Measurements from ENCODE around the gene STYXL1. TPM values are rescaled to one million over a fixed set of nuclear protein-coding genes. Genes with fewer than 3 reads are reported as not detected.
"Not testable (repeated sequence)": the region's sequence is repeated elsewhere in the genome, so short reads cannot be mapped to it uniquely, and the experiment has no call there.

The STYXL1 gene
- total RNA-seq, 1 donor from 2014 or later, result 71.7 TPM

DNA sequence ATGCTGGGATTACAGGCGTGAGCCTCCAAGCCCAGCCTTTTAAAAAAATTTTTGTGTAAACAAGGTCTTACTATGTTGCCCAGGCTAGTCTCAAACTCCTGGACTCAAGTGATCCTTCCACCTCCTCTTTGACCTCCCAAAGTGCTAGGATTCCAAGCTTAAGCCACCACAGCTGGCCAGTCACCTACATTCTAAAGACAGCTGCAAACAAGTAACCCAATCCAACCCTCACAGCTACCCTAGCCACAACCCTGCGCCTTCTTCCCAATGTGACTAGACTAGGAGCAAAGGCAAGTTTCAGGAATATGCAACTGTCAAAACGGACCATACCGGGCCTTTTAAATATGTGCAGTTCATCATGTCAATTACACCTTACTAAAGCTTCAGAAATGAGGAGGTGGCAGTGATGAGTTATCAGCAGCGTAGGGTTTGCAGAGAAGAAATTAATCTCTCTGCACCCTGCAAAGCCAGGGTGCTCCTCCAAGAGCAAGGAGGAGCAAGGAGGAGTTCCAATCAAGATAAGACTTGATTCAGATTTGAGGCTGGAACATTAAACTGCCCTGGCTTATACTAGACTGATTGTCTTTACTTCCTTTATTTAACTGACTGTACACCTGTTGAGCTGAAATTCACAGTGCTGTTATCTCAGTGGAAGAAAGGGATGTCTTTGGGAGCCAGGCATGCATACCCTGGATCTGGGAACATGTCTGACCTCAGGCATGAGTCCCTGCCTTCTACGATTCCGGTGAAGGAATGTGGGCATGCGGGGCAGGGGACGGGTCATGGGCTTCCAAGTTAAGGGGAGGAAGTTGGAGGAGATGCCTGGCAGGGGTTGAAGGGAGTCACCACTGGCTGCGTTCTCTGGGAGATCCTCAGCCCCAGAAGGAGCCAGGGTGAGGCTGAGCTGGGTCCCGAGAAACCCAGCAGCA, 37.9 kb downstream of the STYXL1 start:
- no peak overlapping the region for H3K4me3 ChIP-seq (ENCODE audit: low read depth, low read length)
- no peaks in the 10 kb centered on the region for H3K36me3 ChIP-seq (ENCODE audit: control insufficient read depth, insufficient read depth, low read length)
- H3K27me3 ChIP-seq (ENCODE audit: control insufficient read depth, insufficient read depth, low read length), result no peaks in the 10 kb centered on the region
- DNase-seq (ENCODE audit: low read depth), result no peak
- TF ChIP-seq, protein P1, sequence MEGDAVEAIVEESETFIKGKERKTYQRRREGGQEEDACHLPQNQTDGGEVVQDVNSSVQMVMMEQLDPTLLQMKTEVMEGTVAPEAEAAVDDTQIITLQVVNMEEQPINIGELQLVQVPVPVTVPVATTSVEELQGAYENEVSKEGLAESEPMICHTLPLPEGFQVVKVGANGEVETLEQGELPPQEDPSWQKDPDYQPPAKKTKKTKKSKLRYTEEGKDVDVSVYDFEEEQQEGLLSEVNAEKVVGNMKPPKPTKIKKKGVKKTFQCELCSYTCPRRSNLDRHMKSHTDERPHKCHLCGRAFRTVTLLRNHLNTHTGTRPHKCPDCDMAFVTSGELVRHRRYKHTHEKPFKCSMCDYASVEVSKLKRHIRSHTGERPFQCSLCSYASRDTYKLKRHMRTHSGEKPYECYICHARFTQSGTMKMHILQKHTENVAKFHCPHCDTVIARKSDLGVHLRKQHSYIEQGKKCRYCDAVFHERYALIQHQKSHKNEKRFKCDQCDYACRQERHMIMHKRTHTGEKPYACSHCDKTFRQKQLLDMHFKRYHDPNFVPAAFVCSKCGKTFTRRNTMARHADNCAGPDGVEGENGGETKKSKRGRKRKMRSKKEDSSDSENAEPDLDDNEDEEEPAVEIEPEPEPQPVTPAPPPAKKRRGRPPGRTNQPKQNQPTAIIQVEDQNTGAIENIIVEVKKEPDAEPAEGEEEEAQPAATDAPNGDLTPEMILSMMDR (IDR thresholded peaks at IDR 0.05; ENCODE audit: insufficient read depth, low read length, poor library complexity, severe bottlenecking), result no peak

DNA sequence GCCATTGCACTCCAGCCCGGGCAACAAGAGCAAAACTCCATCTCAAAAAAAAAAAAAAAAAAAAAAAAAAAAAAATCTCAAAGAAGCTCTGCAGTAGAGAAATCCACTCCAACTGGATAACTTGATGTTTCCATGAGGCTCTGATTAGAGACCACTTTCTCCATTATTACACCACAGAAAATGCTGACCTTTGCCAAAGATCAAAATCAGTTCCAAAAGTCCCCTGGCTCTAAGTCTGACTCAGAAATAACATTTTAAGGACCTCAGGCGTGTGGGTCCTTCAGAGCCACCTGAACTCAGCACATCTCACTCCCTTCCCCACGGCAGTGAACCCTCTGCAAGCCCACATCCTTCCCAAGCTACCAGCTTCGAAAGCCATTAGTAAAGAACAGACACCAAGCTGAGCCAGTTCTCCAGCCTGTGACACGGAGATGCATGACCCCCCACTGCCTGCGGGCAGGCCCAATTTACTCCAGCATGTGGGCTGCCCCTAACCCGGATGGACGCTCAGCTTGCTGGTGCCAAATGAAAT, 39.6 kb downstream of the STYXL1 start:
- Histone ChIP-seq H3K27me3 (ENCODE audit: control insufficient read depth, insufficient read depth, low read length) (no peaks in the 10 kb centered on the region), H3K36me3 (ENCODE audit: control insufficient read depth, insufficient read depth, low read length) (no peaks in the 10 kb centered on the region), H3K4me3 (ENCODE audit: low read depth, low read length) (no peak overlapping the region)
- no peak for DNase-seq (ENCODE audit: low read depth)
- TF ChIP-seq, protein P1 (IDR thresholded peaks at IDR 0.05; ENCODE audit: insufficient read depth, low read length, poor library complexity, severe bottlenecking), result no peak

DNA sequence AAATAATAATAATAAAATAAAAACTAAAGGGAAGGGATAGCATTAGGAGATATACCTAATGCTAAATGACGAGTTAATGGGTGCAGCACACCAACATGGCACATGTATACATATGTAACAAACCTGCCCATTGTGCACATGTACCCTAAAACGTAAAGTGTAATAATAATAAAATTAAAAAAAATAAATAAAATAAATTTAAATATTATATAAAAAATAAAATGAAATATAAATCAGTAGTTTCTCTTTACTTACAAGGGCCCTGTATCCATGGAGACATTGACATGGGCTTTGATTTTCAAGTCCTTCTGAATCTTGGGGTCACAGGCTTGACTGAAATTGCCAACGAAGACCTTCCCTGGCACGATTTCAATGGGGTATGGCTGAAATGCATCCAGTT, 42.8 kb downstream of the STYXL1 start:
- not testable (repeated sequence) for H3K4me3 ChIP-seq (ENCODE audit: low read depth, low read length); H3K27me3 ChIP-seq (ENCODE audit: control insufficient read depth, insufficient read depth, low read length); DNase-seq (ENCODE audit: low read depth); H3K36me3 ChIP-seq (ENCODE audit: control insufficient read depth, insufficient read depth, low read length)

DNA sequence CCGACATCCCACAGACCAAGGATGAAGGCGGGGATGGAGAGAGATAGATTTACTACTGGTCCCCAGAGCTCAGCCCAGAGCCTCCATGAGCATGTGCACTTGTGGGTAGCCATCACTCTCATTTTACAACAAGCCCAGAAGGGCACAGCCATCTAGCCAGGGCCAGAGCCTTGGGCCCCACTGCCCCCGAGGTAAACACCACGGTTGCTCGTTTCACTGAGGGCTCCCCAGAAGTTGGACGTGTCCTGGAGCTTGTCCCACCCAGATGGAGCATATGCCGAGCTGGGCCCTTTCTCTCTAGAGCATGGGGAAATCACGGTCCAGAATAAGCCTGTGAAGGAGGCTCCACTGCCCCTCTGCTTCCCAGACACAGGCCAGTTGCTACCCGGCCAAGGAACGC, 44.4 kb downstream of the STYXL1 start:
- no peak for DNase-seq (ENCODE audit: low read depth)
- Histone ChIP-seq H3K4me3 (ENCODE audit: low read depth, low read length) (no peak overlapping the region), H3K27me3 (ENCODE audit: control insufficient read depth, insufficient read depth, low read length) (no peaks in the 10 kb centered on the region), H3K36me3 (ENCODE audit: control insufficient read depth, insufficient read depth, low read length) (peaks cover 2% of the 10 kb centered on the region)
- TF ChIP-seq, protein P1 (IDR thresholded peaks at IDR 0.05; ENCODE audit: insufficient read depth, low read length, poor library complexity, severe bottlenecking), result no peak

DNA sequence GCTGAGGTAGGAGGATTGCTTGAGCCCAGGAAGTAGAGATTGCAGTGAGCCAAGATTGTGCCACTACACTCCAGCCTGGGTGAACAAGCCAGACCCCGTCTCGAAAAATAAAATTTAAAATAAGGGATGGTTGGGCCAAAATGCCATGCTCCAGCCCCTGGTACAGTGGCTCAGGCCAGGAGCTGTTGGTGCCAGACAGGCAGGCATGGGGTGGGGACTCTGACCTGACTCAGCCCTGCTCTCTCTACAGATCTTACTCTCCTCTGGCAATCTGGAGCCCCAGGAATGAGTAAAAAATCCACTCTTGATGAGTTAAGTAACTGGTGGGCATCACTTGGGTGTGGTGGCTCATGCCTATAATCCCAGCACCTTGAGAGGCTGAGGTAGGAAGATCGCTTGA, 45.0 kb downstream of the STYXL1 start:
- no peak for DNase-seq (ENCODE audit: low read depth)
- TF ChIP-seq, protein P1 (IDR thresholded peaks at IDR 0.05; ENCODE audit: insufficient read depth, low read length, poor library complexity, severe bottlenecking), result no peak
- Histone ChIP-seq H3K27me3 (ENCODE audit: control insufficient read depth, insufficient read depth, low read length) (no peaks in the 10 kb centered on the region), H3K36me3 (ENCODE audit: control insufficient read depth, insufficient read depth, low read length) (peaks cover 2% of the 10 kb centered on the region), H3K4me3 (ENCODE audit: low read depth, low read length) (no peak overlapping the region)

DNA sequence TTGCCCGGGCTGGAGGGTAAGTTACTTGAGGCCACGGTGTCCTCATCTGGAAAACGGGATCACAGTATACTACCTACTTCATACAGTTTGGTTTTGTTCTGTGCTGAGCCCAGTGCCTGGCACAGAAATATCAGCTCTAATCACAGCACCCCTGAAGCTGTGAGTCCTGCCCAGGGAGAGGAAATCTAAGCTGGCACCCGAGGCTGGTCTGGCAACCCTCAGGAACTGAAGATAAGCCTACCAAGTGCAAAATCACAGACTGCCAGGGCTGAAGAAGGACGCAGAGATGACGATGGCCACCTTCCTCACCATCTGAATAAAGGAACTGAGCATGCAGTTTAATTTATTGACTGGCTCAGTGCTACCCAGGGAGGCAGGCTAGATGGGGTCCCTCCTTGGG, 45.7 kb downstream of the STYXL1 start:
- Histone ChIP-seq H3K36me3 (ENCODE audit: control insufficient read depth, insufficient read depth, low read length) (peaks cover 2% of the 10 kb centered on the region), H3K4me3 (ENCODE audit: low read depth, low read length) (no peak overlapping the region), H3K27me3 (ENCODE audit: control insufficient read depth, insufficient read depth, low read length) (no peaks in the 10 kb centered on the region)
- no peak for DNase-seq (ENCODE audit: low read depth)
- TF ChIP-seq, protein P1 (IDR thresholded peaks at IDR 0.05; ENCODE audit: insufficient read depth, low read length, poor library complexity, severe bottlenecking), result no peak

Measured in kidney epithelial cell (primary cell).